AG04450 (cell line): ENCODE data around the gene TRIO. TPM values are rescaled to one million over a fixed set of nuclear protein-coding genes. Genes with fewer than 3 reads are reported as not detected.

Experiments
- CTCF ChIA-PET: fragments of 300-600, 350-600 bp; formaldehyde crosslinking; extraction: SDS; loops from one replicate; lab custom pipeline; 2022; ENCODE audit warnings: antibody characterized with exemption, inconsistent platforms; lab: Charles Lee
- POLR2A ChIA-PET: fragments of 350-600 bp; formaldehyde crosslinking; extraction: SDS; loops from one replicate; lab custom pipeline; 2021; ENCODE audit warnings: antibody characterized with exemption, inconsistent platforms; lab: Yijun Ruan, JAX
- DNase-seq: peaks from one replicate; pipeline ENCODE4 v3.0.0-alpha.2; 2011; ENCODE audit warnings: low read depth, low spot score
- H3K27ac ChIP-seq: one replicate; pipeline ENCODE4 v1.5.1; 2012; ENCODE audit warnings: low read depth, low read length, control low read depth
- H3K27me3 ChIP-seq: one replicate; pipeline ENCODE4 v1.6.0; 2012; ENCODE audit warnings: low read length; ENCODE audit not compliant: control insufficient read depth, insufficient read depth
- H3K4me3 ChIP-seq: 2 replicates; pipeline ENCODE4 v1.5.1; 2011; ENCODE audit warnings: mild to moderate bottlenecking, low read depth, low read length, control low read depth
- H3K9me3 ChIP-seq: 2 replicates; pipeline ENCODE4 v1.5.1; 2012; ENCODE audit warnings: low read length; ENCODE audit not compliant: control insufficient read depth, insufficient read depth
- polyA plus RNA-seq: library from polyadenylated mRNA; depleted of rRNA; stranded (reverse); fragments of >200 nt; gene quantifications from 2 replicates; pipeline ENCODE4 v1.2.3, GENCODE V29; 2011
- TF ChIP-seq, protein P1 (sequence below): IDR thresholded peaks from 2 replicates; pipeline ENCODE4 v1.5.1; 2011; ENCODE audit warnings: low read depth, low read length, control low read depth, inconsistent platforms

TRIO gene
- polyA plus RNA-seq, 1 experiment = 268 TPM

DNA sequence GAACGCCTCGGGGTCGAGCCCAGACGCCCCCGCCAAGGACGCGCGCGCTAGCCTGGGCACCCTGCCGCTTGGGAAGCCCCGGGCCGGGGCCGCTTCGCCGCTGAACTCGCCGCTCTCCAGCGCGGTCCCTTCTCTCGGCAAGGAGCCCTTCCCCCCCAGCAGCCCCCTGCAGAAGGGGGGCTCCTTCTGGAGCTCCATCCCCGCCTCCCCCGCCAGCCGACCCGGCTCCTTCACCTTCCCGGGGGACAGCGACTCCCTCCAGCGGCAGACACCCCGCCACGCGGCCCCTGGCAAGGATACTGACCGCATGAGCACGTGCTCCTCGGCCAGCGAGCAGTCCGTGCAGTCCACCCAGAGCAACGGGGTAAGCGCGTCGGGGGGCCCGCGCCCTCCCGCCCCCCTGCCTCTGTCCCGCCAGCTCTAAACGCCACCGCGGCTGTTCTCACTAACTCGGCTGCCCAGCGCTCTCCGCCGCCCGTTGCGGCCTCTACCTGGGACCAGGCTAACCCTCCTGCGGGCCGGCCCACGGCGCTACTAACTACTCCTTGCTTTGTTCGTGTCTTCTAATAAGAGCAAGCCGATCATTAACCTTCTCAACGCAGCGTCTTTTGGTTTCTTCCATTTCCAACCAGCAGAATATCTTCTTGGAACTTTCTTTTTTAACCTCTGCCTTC lies 344.9 kb downstream of the TRIO start:
- TF ChIP-seq, protein P1, sequence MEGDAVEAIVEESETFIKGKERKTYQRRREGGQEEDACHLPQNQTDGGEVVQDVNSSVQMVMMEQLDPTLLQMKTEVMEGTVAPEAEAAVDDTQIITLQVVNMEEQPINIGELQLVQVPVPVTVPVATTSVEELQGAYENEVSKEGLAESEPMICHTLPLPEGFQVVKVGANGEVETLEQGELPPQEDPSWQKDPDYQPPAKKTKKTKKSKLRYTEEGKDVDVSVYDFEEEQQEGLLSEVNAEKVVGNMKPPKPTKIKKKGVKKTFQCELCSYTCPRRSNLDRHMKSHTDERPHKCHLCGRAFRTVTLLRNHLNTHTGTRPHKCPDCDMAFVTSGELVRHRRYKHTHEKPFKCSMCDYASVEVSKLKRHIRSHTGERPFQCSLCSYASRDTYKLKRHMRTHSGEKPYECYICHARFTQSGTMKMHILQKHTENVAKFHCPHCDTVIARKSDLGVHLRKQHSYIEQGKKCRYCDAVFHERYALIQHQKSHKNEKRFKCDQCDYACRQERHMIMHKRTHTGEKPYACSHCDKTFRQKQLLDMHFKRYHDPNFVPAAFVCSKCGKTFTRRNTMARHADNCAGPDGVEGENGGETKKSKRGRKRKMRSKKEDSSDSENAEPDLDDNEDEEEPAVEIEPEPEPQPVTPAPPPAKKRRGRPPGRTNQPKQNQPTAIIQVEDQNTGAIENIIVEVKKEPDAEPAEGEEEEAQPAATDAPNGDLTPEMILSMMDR = no peak
- Histone ChIP-seq H3K4me3 (no peak overlapping the region), H3K27ac (no peak overlapping the region), H3K9me3 (no peaks in the 10 kb centered on the region; the same call in 1 of the 2 replicates), H3K27me3 (no peaks in the 10 kb centered on the region)
- ChIA-PET POLR2A (no interaction called here), CTCF (no interaction called here)
- DNase-seq = no peak

DNA sequence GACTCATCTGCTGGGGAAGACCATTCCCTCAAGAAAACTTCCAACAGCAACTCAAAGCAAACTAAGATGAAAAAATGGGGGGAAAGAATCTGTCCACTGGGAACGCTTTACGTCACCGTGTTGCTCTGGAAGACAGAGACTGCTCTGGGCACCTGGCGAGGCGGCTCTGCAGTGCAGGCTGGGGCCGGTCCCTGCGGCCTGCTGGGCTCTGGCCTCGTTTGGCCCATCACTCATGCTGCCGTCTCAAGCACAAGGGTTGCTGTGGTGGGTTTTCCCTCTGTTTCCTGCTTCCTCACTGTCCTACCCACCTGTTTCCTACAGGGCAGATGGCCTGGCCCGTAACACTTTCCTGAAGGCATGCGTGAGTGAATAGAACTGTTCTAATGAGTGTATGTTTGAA lies 345.6 kb downstream of the TRIO start:
- Histone ChIP-seq H3K27me3 (no peaks in the 10 kb centered on the region), H3K27ac (no peak overlapping the region), H3K4me3 (no peak overlapping the region), H3K9me3 (no peaks in the 10 kb centered on the region; the same call in 1 of the 2 replicates)
- TF ChIP-seq, protein P1 = no peak
- CTCF ChIA-PET = no interaction called here
- no peak for DNase-seq
- POLR2A ChIA-PET = no interaction called here

DNA sequence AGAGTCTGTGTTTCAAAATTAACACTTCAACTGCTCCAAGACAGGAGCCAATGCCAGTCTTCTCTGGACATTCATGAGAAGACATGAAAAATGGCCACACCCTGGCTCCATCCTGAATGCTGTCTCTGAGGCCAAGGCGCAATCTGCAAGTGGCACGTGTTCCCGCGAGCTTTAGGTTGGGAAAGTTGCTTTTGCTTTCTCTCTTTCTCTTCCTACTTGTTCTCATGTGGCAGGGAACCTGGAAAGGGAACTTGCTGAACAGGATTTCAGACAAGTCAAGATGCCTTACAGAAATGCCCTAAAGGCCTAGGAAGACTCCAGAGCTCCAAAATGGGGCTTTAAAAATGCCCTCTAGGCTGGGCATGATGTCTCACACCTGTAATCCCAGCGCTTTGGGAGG lies 346.5 kb downstream of the TRIO start:
- Histone ChIP-seq H3K27ac (peak overlapping the region; percentile 25), H3K9me3 (no peaks in the 10 kb centered on the region; the same call in 1 of the 2 replicates), H3K4me3 (no peak overlapping the region), H3K27me3 (no peaks in the 10 kb centered on the region)
- ChIA-PET POLR2A (no interaction called here), CTCF (no interaction called here)
- TF ChIP-seq, protein P1 = no peak
- DNase-seq = no peak

GRCh38 chr5:14490309-14490711 lies 347.2 kb downstream of the TRIO start:
- Histone ChIP-seq H3K9me3 (no peaks in the 10 kb centered on the region; the same call in 1 of the 2 replicates), H3K27ac (no peak overlapping the region), H3K4me3 (no peak overlapping the region), H3K27me3 (no peaks in the 10 kb centered on the region)
- ChIA-PET CTCF (no interaction called here), POLR2A (no interaction called here)
- DNase-seq = no peak
- TF ChIP-seq, protein P1 = no peak
